Measurements from ENCODE around the gene MAGI3.

Gene MAGI3

GRCh38 chr1:113660088-113660487 is 269.8 kb downstream of the MAGI3 start:
- FAIRE-seq: no peak

DNA sequence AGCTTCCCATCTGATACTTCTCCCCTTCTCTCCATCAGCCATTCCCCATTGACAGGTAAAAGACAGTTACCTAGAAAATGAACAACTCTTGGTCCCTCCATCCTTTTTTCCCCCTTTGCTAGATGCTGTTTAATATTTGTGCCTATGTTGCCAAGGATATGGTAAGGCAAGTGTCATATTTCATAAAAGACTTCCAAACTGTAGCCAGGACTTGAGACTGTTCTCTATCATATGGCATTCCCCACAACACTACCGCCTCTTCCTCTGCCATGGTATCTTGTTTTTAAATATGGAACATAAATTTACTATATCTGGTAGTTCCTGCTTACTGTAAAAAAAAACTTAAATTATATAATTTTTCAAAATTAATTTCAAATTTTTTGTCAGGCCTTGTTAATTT is 271.8 kb downstream of the MAGI3 start:
- no peak for FAIRE-seq

DNA sequence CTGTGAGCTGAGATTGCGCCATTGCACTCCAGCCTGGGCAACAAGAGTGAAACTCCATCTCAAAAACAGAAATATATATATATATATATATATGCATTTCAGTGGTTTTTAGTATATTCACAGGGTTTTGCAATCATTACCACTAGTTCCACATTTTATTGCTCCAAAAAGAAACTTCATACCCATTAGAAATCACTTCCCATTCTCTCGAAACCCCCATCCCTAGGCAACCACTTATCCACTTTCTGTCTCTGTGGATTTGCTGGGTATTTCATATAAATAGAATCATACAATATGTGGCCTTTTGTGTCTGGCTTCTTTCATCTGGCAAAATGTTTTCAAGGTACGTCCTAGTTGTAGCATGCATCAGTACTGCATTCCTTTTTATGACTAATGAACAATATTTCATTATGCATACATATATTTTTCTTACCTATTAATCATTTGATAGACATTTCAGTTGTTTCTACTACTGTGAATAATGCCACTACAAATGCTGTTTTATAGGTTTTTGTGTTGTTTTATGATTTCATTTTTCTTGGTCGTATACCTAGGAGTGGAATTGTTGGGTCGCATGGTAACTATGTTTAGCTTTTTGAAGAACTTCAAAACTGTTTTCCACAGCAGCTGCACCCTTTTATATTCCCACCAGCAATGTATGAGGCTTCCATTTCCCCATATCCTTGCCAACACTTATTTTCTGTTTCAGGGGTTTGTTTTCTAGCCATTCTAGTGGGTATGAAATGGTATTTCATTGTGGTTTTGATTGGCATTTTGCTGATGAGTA is 273.0 kb downstream of the MAGI3 start:
- no peak for FAIRE-seq

GRCh38 chr1:113665071-113665470 is 274.8 kb downstream of the MAGI3 start:
- no peak for FAIRE-seq

- FAIRE-seq: no peak
Measured at GRCh38 chr1:113666126-113666525, 275.8 kb downstream of the MAGI3 start.

DNA sequence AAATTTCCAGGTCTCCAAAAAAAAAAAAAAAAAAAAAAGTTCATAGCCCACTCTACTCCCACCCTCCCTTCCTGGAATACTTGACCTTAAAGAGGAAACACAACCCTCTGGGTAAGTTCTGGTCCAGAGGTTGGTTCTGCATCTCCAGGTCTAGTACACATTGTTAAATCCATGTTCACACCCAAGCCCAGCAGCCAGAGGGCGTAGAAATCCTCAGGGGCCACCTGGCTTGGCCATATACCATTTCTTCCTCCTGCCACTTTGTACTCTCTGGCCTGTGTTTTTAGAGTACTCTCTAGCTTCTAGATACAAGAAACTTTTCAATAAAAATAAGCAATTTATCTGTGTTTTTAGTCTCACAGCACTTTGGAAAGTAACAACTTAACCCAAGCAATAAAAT is 279.7 kb downstream of the MAGI3 start:
- FAIRE-seq: no peak

DNA sequence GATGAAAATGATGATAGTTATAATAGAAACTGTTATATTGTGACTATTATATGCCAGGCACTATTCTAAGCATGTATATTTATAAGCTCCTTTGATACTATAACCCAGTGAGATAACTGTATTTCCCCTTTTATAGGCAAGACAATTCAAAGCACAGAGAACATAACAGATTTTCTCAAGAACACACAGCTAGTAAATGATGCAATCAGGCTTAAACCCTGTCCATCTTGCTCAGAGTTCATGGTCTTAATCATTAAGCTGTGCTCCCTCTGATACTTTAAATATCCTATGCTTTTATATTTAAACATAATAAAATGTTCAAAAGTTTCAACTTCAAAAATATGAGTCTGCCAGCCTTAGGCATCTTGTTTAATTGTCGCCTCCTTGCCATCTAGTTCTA is 280.3 kb downstream of the MAGI3 start:
- no peak for FAIRE-seq

GRCh38 chr1:113672491-113672890 is 282.2 kb downstream of the MAGI3 start:
- no peak for FAIRE-seq

GRCh38 chr1:113674591-113674990 is 284.3 kb downstream of the MAGI3 start:
- FAIRE-seq: no peak

- no peak for FAIRE-seq
Measured at GRCh38 chr1:113675302-113675701, 285.0 kb downstream of the MAGI3 start.

GRCh38 chr1:113676524-113676923 is 286.2 kb downstream of the MAGI3 start:
- no peak for FAIRE-seq

DNA sequence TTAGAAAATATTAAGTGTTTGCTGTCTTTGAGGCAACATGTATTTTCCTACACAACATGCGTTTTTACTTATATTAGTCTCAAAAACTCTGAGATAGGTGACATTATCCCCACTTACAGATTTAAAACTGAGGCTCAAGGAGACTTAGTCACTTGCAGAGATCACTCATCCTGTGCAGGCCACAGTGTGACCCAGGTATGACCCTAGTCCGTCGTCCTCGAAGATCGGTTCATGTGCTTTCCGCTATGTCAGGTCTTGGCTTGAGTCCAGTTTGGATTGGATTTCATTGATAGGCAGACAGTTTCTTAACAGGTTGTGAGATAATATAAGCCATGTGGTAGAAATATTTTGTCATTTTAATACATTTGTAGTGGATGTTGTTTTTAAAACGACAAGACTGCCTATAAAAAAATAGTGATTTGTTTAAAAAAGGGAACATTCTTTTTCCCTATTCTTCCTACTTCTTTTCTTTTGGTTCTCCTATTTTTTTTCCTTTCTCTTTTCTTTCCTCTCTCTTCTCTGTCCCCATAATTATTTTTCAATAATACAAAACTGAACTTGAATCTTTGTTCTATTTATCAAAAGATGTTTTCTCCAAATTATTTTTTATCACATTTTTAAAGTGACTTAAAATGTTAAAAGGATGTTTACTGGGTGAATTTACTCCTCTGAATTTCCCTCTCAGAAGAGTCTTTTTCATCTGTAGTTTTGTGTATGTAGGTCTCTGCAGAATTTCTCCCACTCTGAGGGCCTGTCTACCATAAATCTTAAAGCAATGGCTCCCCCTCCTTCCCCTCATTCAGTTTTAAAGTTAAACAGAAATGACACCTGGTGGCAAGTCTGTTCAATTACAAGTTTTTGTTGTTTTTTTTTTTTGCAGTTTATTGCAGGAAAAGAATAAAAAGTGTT is 287.2 kb downstream of the MAGI3 start:
- FAIRE-seq: peak; percentile 88

- no peak for FAIRE-seq
Measured at GRCh38 chr1:113678159-113678469, 287.8 kb downstream of the MAGI3 start.

DNA sequence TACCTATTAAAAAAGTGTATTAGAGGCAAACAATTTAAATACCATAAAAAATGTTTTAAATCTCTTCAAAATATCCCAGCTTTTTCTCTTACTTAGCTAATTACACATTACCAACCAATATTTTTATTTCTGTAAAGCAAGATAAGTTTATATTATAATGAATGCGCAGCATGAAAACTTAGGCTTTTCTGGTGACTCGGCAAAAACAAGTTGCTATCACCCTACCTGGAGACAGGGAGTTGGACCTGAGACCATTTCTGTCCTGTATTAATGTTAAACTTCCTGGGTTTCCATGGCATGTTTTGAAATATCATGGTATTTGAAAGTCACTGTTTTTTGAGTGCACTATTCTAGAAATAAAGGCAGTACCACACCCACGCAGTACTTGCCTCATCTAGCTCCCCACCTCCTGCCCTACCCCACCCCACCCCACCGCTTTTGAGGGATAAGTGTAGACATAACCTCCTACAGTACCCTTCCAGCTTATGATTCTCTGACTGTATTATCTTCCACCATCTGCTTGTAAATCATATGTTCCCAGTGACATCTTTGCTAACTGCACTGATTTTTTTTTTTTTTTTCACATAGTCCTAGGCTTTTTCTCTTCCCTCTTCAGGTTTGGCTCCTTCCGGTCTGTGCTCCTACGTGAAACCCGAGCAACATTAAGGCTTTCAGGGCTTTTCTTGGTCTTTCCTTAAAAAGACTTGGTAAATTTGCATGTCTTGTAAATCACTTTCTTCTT is 291.5 kb downstream of the MAGI3 start:
- no peak for FAIRE-seq

- FAIRE-seq: no peak
Measured at GRCh38 chr1:113683384-113684152, 293.3 kb downstream of the MAGI3 start.

GRCh38 chr1:113684153-113684541 is 293.8 kb downstream of the MAGI3 start:
- no peak for FAIRE-seq

GRCh38 chr1:113686891-113687618 is 296.7 kb downstream of the MAGI3 start:
- FAIRE-seq: no peak

DNA sequence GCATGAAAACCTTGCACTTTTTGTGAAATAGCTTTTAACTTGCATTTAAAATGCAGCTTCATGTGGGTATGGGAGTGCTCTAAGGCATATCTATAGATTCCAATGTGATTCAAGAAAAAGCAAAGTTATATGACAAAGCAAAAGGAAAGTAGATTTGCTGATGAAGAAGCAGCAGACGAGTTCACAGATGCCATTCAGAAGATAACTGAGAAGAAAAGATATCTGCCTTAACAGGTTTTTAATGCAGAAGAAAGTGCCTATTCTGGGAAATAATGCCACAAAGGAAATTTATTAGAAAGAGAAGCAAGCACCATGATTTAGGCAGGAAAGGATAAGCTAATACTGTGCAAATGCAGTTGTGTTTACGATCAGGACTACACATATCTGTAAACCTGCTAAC is 300.9 kb downstream of the MAGI3 start:
- FAIRE-seq: no peak

DNA sequence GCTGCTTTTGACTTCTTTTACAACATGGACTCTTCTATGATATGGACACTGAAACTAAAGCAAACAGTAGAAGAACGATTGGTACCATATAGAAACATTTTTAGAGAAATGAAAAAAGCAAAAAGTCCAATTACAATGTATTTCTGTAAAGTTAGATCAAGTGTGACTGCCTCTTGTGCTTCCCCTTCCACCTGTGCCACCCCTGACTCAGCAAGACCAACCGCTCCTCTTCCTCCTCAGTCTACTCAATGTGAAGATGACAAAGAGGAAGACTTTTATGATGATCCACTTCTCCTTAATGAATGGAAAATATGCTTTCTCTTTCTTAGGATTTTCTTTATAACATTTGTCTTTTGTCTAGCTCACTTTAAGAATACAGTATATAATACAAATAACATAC is 302.0 kb downstream of the MAGI3 start:
- FAIRE-seq: no peak

DNA sequence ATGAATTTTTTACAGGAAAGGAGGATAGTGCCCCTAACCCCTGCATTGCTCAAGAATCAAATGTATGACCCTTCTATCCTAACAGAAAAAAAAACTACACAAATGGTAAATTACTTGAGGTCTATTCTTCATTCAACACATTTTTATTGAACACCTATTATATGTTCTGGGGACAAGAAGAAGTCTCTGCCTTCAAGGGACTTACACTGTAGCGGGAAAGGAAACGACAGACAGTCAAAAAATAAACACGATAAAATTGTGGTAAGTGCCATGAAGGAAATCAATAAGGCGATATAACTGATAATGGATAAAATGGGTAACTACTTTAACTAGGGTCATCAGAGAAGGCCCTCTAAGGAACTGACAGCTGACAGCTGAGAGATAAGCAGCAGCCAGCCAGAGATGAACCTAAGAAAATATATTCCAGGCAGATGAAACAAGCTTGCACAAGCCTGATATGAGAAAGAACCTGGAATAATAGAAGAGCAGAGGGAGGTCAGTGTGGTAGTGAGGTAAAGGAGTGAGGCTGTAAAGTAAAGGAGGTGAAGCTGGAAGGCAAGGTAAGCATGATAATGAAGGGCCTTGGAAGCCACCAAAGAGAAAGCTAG is 302.6 kb downstream of the MAGI3 start:
- FAIRE-seq: no peak

DNA sequence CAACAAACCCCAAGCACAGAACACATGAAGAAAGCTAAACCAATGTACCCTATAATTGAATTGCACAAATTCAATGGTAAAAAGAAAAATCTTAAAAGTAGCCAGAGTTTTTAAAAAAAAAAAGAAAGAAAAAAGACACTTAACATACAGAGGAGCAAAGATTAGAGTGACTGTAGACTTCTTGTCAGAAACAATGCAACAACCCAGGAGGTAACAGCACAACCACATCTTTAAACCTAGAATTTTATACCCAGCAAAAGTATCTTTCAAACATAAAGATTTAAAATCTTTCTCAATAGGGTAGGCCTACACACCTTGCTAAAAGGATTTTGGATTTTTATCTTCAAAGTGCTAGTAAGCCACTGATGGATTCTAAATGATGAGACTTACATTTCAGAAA is 304.6 kb downstream of the MAGI3 start:
- no peak for FAIRE-seq

DNA sequence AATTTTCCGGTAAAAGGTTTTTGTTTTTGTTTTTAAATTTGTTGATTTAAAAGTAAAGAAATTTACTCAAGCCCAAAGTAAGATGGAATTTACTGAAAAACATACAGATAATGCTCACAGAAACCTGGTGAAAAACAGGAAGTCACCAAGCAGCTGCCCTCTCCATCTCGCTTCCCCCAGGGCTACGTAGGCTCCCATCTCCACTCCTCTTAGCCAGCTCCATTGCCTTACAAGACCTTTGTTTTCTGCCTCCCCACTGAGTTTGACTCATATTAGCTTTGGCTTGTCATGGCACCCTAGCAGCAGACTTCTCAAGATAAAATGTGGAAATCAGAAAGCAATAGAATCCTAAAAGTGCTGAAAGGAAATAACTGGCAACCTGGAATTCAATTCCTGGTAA is 311.1 kb downstream of the MAGI3 start:
- FAIRE-seq: no peak

Measured in endometrium (tissue), 2 donors.